VCaP (cell line): ENCODE measurements around the gene LOXL1.
"Not testable (repeated sequence)": the region's sequence is repeated elsewhere in the genome, so short reads cannot be mapped to it uniquely, and the experiment has no call there.

ENCODE experiments used
- H3K27ac ChIP-seq: fragments of 450-650 bp; 2 replicates; pipeline ENCODE4 v1.5.1; 2017
- CTCF ChIP-seq: fragments of 450-650 bp; conservative IDR thresholded peaks from 2 replicates; pipeline ENCODE4 v1.5.1; 2017; ENCODE audit warnings: mild to moderate bottlenecking, moderate library complexity

The LOXL1 gene

GRCh38 chr15:73968461-73968860, 42.2 kb downstream of the LOXL1 start:
- TF ChIP-seq CTCF = no peak
- H3K27ac ChIP-seq = no peak overlapping the region

- TF ChIP-seq CTCF = no peak
- no peak overlapping the region for H3K27ac ChIP-seq
Measured at GRCh38 chr15:73969151-73969759, 43.0 kb downstream of the LOXL1 start.

- TF ChIP-seq CTCF = peak; percentile 99
Measured at GRCh38 chr15:73972984-73973682, 46.9 kb downstream of the LOXL1 start.

GRCh38 chr15:73973683-73974200, 47.5 kb downstream of the LOXL1 start:
- H3K27ac ChIP-seq = not testable (repeated sequence)

More at GRCh38 chr15:73972984-73973682, 46.9 kb downstream of the LOXL1 start:
- H3K27ac ChIP-seq = peak overlapping the region; percentile 10; the same call in 1 of the 2 replicates

GRCh38 chr15:73975440-73976125, 49.3 kb downstream of the LOXL1 start:
- H3K27ac ChIP-seq = peak overlapping the region; percentile 12; the same call in 1 of the 2 replicates

- no peak overlapping the region for H3K27ac ChIP-seq
- no peak for TF ChIP-seq CTCF
Measured at GRCh38 chr15:73978896-73979295, 52.6 kb downstream of the LOXL1 start.

- TF ChIP-seq CTCF = no peak
- H3K27ac ChIP-seq = no peak overlapping the region
Measured at GRCh38 chr15:73979636-73980035, 53.4 kb downstream of the LOXL1 start.

GRCh38 chr15:73981761-73982221, 55.5 kb downstream of the LOXL1 start:
- peak overlapping the region; percentile 76; the same call in 1 of the 2 replicates for H3K27ac ChIP-seq
- TF ChIP-seq CTCF = no peak
